BE2C (cell line): ENCODE data around the gene ZNF335.

Source experiments
- DNase-seq: peaks from one replicate; pipeline ENCODE4 v3.0.0-alpha.2; 2020
- H3K27me3 ChIP-seq: fragments of 250-450 bp; sonication (Bioruptor Pico); 2 replicates; pipeline ENCODE4 v1.5.1; 2020; ENCODE audit warnings: mild to moderate bottlenecking
- H3K36me3 ChIP-seq: fragments of 250-450 bp; sonication (Bioruptor Pico); 2 replicates; pipeline ENCODE4 v1.5.1; 2020; ENCODE audit warnings: mild to moderate bottlenecking
- H3K4me1 ChIP-seq: fragments of 250-450 bp; sonication (Bioruptor Pico); 2 replicates; pipeline ENCODE4 v1.5.1; 2020
- H3K4me3 ChIP-seq: 2 replicates; pipeline ENCODE4 v1.5.1; 2011; ENCODE audit warnings: low read depth, low read length
- H3K9me3 ChIP-seq: fragments of 250-450 bp; sonication (Bioruptor Pico); 2 replicates; pipeline ENCODE4 v1.5.1; 2020
- CTCF ChIP-seq: IDR thresholded peaks from 2 replicates; pipeline ENCODE4 v1.5.1; 2012; ENCODE audit warnings: mild to moderate bottlenecking, low read depth, low read length

Gene ZNF335

GRCh38 chr20:45943613-45944012, 28.4 kb downstream of the ZNF335 start:
- no peak for DNase-seq
- H3K4me3 ChIP-seq = no peak overlapping the region
- H3K9me3 ChIP-seq = no peaks in the 10 kb centered on the region
- no peaks in the 10 kb centered on the region for H3K4me1 ChIP-seq
- no peaks in the 10 kb centered on the region for H3K27me3 ChIP-seq
- TF ChIP-seq CTCF = no peak
- H3K36me3 ChIP-seq = peaks cover 82% of the 10 kb centered on the region

- no peaks in the 10 kb centered on the region for H3K27me3 ChIP-seq
- no peak for TF ChIP-seq CTCF
- H3K36me3 ChIP-seq = peaks cover 61% of the 10 kb centered on the region
- H3K4me1 ChIP-seq = no peaks in the 10 kb centered on the region
- no peak for DNase-seq
- no peaks in the 10 kb centered on the region for H3K9me3 ChIP-seq
- no peak overlapping the region for H3K4me3 ChIP-seq
Measured at GRCh38 chr20:45940469-45940868, 31.5 kb downstream of the ZNF335 start.

- TF ChIP-seq CTCF = no peak
- no peaks in the 10 kb centered on the region for H3K27me3 ChIP-seq
- DNase-seq = no peak
- no peak overlapping the region for H3K4me3 ChIP-seq
- H3K9me3 ChIP-seq = no peaks in the 10 kb centered on the region
- H3K36me3 ChIP-seq = peaks cover 57% of the 10 kb centered on the region
- H3K4me1 ChIP-seq = no peaks in the 10 kb centered on the region
Measured at GRCh38 chr20:45940053-45940452, 31.9 kb downstream of the ZNF335 start.

- TF ChIP-seq CTCF = no peak
- Histone ChIP-seq H3K4me1 (no peaks in the 10 kb centered on the region), H3K27me3 (no peaks in the 10 kb centered on the region), H3K9me3 (no peaks in the 10 kb centered on the region), H3K36me3 (peaks cover 48% of the 10 kb centered on the region), H3K4me3 (no peak overlapping the region)
- peak; percentile 48 for DNase-seq
Measured at GRCh38 chr20:45938727-45939438, 33.1 kb downstream of the ZNF335 start.

- no peaks in the 10 kb centered on the region for H3K27me3 ChIP-seq
- H3K36me3 ChIP-seq = peaks cover 36% of the 10 kb centered on the region
- DNase-seq = no peak
- no peak overlapping the region for H3K4me3 ChIP-seq
- no peaks in the 10 kb centered on the region for H3K4me1 ChIP-seq
- no peaks in the 10 kb centered on the region for H3K9me3 ChIP-seq
- no peak for TF ChIP-seq CTCF
Measured at GRCh38 chr20:45937765-45938164, 34.2 kb downstream of the ZNF335 start.

- Histone ChIP-seq H3K4me1 (no peaks in the 10 kb centered on the region), H3K27me3 (no peaks in the 10 kb centered on the region), H3K9me3 (no peaks in the 10 kb centered on the region), H3K36me3 (peaks cover 26% of the 10 kb centered on the region), H3K4me3 (peak overlapping the region; percentile 95)
- DNase-seq = no peak
- no peak for TF ChIP-seq CTCF
Measured at GRCh38 chr20:45935416-45936046, 36.5 kb downstream of the ZNF335 start.
